Ureter (tissue), 1 donor: ENCODE measurements around the gene HIVEP2. TPM values are rescaled to one million over a fixed set of nuclear protein-coding genes. Genes with fewer than 3 reads are reported as not detected.

Experiments
- DNase-seq: peaks from one replicate; pipeline ENCODE4 v3.0.0-alpha.2; 2020; ENCODE audit warnings: low spot score
- total RNA-seq: library from RNA; stranded (reverse); gene quantifications from one replicate; pipeline ENCODE4 v1.2.4, GENCODE V29; 2023
- donor health status: DM: yes; HTN: yes; CAD: no.

Gene HIVEP2
- total RNA-seq, 1 donor from 2014 or later = 29.0 TPM

DNA sequence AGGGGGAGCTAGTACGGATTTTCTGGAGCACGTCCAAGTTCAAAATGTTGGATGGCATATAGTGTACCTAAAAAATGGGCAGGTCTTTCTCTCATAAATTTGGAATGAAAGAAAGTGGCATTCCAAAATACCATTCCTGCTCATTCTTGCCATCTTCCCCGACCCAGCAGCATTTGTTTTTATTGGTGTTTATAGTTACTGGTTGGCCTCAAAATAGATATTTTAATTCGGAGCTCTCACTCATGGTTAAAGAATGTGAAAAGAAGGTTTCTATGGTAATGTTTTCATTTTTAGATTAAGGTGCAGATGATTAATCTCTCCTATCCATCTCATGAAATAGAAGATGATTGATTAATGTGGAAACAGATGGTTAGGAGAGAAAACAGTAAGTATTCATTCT is 204.5 kb downstream of the HIVEP2 start:
- no peak for DNase-seq

DNA sequence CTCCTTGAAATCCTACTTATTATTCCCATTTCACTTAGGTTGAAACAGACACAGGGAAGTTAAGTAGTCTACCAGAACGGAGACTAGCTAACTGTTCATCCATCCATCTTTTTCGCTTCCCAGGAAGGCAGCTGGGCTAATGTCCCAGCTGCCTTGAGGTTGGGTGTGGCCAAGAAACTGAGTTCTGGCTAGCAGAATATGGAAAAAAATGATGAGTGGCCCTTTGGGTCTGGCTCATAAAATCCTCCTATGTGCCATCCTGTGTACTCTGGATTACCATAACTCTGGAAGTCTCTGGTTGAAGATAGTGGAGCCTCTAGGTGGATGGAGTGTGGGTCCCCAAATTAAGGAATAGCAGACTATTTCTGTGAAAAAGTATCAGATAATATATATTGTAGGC is 206.2 kb downstream of the HIVEP2 start:
- DNase-seq = no peak

DNA sequence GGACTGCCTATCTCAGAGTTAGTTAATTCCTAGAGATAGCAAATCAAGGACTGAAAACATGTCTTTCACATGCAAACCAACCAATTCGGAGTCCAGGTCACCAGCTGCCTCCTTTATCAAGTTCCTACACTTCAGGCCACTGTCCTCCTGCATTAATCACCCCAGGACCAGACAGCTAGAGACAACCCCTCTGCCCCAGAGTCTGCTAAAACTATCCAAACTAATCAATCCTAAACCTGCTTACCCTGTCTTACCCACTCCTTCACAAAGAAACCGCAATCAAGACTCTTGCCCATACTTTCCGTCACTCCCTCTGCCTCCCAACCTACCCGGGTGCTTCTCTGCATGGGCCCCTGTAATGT is 207.0 kb downstream of the HIVEP2 start:
- no peak for DNase-seq

DNA sequence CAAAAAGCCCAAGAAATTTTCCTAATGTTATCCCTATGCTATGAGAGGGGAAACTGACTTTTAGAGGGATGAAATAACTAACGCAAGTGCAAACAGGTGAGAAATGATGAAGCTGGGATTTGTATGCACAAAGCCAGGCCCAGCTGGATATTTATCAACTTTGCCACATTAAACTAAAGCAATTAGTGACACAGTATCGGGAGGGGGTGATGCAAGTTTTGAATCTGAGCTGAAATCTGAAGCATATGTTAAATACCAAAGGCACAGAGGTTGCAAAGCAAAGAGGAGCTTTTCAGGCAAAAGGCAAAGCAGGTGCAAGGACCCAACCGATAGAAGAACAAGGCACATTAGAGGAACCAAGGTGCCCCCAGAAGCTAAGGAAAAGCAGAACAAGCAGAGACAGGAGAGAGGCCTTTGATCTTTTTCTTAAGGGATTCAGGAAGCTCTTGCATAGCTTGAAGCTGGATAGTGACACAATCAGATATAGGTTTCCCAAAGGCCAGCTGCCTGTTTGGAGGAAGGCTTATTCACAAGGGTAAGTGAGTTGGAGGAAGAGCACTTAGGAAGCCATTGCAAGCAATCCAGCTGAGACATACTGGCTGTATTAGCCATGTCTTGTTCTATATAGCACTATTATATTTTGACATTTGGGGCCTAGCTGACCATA is 207.5 kb downstream of the HIVEP2 start:
- no peak for DNase-seq

DNA sequence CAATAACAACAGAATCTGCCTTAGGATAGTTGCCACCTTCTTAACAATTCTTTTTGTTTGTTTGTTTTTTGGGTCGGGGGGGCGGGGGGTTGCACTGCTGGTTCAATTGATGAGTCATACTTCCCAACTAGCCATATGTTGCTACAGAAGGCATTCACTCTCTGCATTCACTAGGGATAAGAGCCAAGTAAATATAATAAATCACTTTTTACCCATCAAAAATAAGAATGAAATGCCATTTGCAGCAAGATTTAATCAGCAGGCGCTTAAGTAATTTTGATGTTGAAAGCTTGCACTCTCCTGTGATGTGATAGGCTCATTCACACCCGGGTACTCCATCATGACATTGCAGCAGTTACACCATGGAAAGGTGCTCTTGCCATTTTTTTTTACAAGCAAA is 209.8 kb downstream of the HIVEP2 start:
- DNase-seq = no peak

DNA sequence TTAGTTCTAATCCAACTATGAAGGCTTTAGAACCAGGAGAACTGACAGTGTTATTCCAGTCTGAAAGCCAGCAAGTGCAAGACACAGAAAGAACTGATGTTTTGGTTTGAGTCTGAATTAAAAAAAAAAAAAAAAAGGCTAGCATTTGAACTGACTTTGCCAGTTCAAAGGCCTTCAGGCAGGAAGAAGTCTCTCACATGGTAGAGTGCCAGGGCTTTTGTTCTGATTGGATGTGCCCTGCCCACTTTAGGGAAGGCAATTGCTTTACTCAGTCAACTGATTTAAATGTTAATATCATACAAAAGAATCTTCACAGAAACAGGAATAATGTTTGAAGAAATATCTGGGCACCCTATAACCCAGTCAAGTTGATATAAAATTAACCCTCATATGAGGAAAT is 212.2 kb downstream of the HIVEP2 start:
- no peak for DNase-seq

DNA sequence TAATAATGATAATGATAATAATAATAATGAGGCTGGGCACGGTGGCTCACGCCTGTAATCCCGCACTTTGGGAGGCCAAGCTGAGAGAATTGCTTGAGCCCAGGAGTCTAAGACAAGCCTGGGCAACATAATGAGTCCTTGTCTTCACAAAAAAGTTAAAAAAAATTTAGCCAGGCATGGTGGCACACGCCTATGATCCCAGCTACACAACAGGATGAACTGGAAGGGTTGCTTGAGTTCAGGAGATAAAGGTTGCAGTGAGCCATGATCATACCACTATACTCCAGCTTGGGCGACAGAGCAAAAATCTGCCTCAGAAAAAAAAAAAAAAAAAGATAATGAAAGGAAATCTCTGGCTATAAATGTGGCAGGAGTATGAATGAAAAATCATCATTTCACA is 213.4 kb downstream of the HIVEP2 start:
- DNase-seq = no peak

DNA sequence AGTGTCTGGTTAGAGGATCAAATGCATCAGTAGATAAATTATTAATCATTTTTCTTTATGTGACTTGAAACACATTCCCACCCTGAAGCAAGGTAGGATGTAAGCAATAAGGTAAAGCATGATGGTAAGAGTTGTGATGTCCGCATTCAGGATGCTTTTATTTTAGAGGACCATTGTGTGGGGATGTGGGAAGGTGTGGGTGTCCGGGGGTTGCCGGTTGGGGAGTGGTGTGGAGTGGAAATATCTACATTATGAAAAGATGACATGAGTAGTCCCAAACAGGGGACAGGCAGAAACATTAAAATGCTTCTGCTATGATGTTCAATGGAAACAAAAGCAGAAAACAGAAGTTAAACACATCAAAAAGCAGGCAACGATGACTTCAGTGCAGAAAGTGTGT is 215.4 kb downstream of the HIVEP2 start:
- DNase-seq = no peak

DNA sequence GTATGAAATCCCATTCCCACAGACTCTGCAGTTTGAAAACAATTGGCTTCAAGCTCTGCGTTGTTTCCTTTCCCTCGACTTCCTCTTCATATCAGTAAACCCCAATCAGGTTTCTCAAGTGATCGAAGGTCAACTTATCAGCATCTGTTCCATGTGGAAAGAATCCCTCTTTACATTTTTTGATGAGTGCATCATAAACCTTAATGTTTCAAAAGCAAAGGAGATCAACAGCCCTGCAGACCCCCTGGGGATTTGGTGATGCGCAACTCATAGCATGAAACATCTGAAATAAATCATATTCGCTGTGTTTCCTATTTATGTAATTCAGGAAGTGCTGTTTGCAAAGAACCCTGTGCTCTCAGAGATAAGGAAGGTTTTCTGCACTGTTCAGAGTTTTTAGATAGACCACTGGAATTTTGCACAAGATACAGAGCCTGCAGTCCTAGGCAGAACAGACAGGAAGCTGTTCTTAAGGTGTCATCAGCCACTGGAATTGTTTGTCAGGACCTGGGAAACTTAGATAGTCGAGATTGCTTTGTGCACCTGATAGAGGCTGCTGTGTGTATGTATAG is 216.0 kb downstream of the HIVEP2 start:
- no peak for DNase-seq

DNA sequence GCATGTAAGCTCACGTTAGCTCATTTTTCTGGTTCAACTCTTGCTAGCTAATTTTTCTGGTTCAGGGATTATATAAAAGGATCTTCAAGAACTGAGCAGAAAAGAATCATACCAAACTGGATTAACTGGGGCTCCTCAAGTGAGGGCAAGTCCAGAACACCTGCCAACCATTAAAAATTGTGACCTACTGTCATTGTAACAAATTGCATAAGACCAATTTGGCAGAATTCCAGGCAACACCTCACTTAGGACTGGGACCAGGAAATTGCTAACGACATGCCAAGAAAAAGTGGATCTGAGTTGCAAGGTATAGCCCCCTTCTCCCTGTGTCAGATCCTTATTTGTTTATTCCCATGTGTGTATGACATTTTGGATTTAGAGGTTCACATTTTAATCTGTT is 216.6 kb downstream of the HIVEP2 start:
- DNase-seq = peak; percentile 54

DNA sequence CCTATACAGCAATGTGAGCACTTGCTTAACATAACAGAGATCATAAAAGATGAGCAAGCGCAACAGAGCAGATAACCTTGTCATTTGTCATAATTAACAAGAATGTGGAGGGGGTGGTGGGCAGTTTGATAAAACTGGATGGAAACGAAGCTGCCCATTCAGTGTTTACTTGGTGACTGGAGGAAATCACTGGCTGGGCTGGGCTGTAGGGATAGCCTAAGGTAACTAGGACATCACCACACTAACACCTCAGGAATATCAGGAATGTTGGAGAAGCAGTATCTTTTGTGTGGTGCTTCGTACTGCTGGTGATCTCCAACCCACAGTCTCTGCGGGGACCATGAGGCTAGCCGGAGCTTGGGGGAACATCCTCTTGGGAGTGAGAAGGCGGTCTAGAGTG is 218.4 kb downstream of the HIVEP2 start:
- DNase-seq = no peak

DNA sequence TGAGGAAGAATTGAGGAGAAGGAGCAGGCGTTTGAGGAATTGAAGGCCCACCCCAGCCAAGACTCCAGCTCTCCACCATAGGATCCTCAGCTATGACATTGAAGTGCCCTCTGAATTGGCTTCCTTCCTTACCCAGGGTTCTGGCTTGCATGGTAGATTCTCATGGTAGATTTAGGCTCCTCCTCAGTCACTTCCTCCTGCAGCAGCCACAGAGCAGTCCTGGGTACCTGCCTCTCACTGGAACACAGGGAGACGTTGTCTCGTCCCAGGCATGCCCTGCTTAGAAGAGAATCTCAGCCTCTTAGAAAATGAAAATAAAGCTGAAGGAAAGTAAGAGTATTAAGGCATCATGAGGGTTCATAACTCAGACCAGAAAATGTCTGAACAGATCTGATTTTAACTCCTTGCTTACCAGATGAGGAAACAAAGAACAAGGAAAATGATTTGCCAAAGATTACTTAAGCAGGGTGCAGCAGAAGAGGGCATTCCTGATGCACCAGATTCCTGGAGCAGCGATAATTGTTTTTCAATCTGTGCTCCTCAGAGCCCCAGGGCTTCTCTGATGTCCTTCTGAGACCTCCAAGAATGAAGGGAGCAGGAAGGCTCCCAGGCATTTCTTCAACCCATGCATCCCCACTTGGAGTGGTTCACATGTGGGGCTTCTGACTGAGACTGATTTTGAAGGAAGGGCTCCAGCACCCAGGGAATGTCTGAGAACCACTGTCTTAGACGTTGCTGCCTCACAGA is 219.8 kb downstream of the HIVEP2 start:
- no peak for DNase-seq

DNA sequence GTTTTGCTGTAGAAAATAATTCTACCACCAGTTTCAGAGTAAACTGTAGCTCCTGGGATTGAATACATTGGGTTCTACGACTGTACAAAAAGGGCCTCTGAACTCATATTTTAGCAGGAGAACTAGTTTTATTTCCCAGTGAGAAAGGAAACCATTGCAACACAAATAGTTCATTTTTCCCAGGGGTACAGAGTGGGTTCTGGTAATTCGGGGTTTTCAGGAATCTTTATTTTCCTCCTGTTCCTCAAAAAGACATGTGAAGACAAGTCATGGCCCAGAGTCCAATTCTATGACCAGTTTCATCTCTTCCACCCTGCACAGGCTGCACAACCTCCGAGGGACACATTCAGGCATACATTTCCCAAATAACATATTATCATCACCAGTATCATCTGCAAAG is 222.1 kb downstream of the HIVEP2 start:
- no peak for DNase-seq

DNA sequence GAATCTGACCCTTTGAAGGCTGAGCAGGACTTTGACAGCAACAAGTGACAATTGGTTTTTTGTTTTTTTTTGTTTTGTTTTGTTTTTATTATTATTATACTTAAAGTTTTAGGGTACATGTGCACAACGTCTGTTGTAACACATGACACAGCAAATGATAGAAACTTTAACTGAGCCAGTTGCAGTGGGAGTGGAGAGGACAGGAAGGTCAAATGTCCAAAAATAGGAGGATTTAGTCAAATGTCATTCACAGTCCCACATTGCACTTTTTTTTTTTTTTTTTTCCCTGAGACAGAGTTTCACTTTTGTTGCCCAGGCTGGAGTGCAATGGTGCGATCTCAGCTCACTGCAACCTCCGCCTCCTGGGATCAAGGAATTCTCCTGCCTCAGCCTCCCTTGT is 223.0 kb downstream of the HIVEP2 start:
- no peak for DNase-seq

DNA sequence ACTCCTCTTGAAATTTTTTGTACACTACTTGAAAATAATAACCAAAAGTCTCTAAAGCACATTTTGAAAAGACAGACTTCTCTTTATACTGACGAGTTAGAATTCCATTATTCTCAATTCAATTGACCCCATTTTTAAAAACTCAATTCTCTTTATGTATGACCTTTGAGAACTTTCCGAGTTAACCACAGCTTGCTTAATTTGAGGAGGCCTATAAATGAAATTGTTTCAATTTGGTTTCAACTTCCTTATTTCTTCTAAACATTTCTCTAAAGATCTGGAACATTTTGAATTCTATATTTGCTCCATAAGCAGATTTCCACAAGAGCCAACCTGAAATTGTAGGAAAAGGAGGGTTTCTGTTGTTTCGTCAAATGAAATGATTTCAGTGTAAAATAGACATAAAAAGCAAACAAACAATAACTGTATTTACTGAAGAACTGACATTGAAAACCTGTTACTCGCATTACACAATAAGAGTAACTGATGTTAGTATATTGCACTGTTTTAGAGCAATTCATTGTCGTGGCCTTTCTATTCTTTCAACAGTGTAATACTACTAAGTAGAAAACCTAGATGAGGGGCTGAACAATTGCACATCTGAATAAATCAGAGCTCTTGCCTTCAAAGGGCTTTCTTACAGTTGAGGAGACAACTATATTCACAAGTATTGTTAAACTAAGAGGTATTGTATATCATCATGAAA is 223.6 kb downstream of the HIVEP2 start:
- no peak for DNase-seq

DNA sequence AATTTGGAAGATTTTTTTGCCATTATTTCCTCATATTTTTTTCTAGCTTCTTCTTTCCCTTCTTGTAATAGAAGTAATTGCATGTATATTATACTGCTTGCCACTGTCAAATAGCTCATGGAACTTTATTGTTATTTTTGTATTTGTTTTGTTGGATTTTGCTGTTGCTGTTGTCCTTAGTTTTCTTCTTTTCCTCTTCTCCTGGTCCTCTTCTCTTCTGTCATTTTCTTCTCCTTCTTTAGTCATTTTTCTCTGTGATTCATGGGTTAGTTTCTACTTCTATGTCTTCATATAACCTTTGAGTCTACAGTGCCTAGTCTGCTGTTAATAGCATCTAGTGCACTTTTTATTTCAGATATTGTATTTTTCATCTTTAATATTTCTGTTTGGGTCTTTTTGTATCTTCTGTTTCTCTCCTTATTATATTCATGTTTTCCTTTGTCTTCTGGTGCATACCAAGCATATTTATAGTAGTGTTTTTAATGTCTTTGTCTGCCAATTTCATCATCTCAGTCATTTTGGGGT is 226.2 kb downstream of the HIVEP2 start:
- no peak for DNase-seq

DNA sequence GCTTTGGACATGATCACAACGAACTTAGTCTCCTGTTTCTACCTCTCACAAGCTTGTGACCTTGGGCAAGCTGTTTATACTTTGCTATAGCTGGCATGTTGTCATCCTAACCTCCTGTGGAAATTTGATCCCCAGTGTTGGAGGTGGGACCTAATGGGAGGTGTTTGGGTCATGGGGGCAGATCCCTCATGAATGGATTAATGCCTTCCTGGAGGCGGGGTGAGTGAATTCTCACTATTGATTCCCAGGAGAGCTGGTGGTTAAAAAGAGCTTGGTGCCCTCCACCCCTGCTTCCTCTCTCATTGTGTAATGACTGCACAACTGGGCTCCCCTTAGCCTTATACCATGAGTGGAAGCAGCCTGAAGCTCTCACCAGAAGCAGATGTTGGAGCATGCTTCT is 228.9 kb downstream of the HIVEP2 start:
- DNase-seq = no peak

DNA sequence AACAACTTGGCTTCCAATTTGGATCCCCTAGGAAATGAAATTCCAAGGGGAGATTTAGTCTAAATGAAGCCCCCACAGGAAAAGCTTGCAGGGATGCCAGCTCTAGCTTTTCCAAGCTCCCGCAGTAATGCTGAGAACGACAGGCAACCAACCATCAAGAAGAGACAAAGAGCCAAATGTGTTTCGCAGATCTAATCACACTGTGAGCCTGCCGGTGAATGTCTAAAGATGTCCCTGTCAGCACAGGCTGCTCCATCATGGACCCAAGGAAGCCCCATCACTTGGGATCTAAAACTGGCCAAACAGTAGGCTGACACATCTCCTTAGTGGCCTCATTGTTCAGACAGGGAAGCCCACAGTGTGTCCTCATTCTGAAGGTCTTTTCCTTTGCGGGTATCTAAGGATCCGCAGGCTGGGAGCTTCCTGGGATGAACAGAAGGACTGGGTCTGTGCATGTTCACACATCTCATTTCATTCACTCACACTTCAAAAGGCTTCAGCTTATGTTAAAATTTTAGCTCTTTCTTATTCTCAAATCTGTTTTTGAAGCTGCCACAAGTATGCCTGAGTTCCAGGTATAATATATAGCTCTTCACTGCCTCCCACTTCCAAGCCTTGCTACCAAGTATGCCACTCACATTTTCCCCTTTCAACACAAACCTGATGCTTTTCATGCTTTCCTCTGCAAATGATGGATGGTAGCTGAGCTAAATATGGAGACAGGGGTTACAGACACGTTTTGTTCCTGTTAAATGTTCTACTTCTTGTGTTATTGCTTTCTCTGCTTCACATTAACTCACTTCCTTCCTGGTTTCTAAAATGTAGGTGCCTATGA is 229.8 kb downstream of the HIVEP2 start:
- no peak for DNase-seq

DNA sequence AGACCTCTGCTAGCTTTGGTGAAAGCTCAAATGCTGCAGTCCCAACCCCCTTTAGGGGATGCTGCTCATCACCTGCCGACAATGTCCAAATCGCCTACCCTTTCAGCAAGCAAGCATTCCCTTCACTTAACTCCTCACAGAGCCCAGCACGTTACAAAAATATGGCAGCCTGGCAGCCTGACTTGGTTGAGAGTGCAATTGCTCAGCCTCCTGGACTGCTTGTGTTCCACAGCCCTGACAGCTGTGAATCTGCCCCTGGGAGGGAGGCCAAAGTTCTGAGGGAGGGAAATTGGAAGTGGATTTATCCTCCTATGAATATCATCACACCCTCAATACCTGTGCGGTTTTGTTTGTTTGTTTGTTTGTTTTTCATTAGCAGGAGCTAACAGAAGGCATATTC is 231.0 kb downstream of the HIVEP2 start:
- no peak for DNase-seq

DNA sequence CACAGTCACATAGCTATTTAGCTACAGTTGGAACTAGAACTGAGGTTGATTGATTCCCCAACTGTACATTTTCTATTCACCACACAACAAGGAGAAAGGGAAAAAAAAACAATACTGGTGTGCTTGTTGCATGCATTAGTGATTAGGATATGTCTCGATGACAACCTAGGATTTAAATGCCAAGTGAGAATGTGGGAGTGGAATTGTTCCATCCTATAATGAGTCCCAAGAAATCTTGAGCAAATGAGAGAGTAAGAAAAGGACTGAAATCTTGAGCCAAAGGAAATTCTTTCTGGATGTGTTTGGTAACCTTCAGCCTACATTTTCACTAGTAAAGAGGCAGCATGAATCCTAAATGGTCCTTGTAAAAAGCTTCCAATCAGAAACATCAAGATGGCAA is 232.7 kb downstream of the HIVEP2 start:
- no peak for DNase-seq

DNA sequence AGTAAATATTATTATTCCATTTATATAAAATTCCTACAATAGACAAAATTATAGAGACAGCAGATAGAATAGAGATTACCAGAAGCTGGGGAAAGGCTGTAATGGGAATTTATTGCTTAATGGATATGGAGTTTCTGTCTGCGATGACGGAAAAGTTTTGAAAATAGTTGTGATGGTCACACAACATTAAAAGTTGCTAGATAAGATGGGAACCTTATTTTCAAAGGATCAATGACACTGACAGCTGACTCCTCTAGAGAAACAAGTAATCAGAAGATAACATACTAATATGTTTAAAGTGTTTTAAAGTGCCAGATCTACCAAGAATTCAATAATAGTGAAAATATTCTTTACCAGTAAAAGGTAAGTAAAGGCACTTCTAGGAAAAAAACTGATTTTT is 236.3 kb downstream of the HIVEP2 start:
- no peak for DNase-seq

DNA sequence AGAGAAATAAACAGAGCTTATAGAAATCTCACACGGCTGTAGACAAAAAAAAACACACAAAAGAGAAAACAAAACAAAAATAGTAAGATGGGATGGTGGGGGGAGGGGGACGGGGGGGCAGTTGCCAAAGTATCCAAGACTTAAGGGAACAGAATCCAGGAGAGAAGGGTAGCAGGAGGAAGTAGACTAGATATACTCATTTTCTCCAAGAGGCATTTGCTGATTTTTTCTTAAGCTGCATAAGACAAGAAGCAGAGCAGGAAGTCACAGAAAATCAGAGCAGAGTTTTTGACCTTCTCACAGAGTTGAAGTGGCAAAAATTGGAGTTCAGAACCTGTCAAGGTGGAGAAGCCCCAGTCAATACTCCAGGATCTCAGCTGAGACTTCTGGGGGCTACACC is 237.7 kb downstream of the HIVEP2 start:
- no peak for DNase-seq
